SH-SY5Y (cell line): ENCODE measurements around the gene AFF3.

Experiments used
- GATA2 ChIP-seq: IDR thresholded peaks from 2 replicates; pipeline ENCODE4 v1.6.1; 2011; ENCODE audit warnings: mild to moderate bottlenecking, low read depth, low read length
- GATA3 ChIP-seq: IDR thresholded peaks from 2 replicates; pipeline ENCODE4 v1.6.1; 2011; ENCODE audit warnings: low read depth, mild to moderate bottlenecking, low read length, moderate library complexity

Gene AFF3

DNA sequence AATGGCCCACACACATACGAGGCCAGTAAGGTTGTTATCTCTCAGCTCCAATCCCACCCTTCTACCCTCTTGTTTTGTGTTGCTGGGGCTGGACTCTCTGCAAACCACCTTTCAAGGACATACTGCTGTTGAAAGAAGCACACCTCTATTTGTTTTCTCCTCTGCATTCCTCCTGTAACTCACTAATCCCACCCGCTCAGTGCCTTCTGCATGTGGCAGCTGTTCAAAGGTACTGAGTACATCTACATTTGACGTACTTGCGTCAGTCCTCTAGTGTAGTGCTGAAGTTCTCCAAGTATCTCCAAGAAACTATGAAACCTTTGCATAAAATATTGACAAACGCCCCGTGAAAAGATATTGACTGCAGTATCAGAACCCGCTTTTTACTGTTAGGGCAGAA is 310.6 kb downstream of the AFF3 start:
- TF ChIP-seq GATA2 (no peak), GATA3 (no peak)

- TF ChIP-seq GATA2: no peak
- no peak for TF ChIP-seq GATA3
These were observed 314.9 kb downstream of the AFF3 start for GRCh38 chr2:99827296-99827999.

DNA sequence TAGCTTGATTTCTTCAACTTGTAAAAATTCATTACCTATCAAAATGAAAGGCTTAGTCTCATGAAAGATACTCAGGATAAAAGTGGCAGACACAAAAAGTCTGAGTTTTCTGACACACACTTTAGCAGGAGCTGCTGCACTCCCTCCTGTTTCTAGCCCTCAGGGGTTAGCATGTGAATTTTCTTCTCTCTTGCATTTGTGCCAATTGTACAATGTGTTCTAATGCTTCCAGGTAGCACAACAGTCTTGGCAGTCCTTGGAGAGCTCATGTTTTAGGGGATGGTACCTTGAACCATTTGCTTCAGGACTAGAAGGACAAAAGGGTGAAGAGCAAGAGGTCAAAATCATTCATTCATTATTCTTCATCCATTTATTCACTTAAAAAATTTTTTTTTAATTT is 316.8 kb downstream of the AFF3 start:
- TF ChIP-seq GATA2: no peak
- TF ChIP-seq GATA3: no peak

DNA sequence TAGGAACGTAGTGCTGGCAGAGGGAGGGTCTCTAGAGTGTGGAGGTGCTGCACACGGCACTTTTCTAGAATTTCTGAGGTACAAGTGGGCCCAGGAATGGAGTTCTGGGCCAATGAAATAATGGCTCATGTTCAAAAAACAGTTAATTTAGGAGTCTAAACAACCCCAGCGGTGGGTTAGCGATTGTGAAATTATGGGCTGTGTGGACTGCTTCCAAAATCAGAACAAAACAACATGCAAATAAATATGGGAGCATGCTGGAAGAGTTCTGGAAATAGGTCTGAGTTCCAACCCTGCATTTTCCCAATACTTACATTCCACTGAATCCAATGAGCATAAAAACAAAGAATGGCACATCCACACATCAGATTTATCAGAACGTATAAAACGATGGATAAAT is 317.6 kb downstream of the AFF3 start:
- no peak for TF ChIP-seq GATA2
- no peak for TF ChIP-seq GATA3

DNA sequence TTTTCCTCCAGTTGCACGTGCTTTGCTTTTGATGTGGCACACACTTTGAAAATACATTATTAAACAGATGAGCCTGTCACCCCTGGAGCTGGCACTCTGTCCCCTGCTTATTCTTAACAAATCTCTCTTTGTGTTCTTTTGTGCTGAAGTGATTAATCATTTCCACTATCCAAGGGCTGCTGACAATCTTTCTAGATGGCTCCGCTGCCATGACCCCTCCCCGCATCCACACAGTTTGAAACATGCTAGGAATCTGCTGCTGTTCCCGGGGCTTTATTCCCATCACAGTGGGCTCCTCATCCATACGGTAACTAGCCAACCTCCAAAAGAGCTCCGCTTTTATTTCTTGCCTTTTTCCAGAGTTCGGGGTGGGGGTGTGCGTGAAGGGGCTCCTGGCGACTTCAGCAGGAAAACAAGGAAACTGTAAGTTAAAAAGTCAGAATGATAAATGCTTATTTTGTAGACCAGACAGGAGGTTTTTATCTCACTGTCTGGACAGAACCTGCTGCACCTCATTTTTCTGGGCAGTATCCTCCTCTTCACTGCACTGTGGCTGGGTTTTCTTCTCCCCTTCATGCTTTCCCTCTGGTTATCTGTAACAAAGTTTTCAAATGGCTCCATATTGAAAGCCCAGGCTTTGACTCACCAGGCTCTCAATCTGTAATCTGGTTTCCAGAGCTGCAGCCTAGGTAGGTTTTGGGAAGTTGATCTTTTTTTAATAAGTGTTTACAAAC is 319.7 kb downstream of the AFF3 start:
- TF ChIP-seq GATA3 (no peak), GATA2 (no peak)

DNA sequence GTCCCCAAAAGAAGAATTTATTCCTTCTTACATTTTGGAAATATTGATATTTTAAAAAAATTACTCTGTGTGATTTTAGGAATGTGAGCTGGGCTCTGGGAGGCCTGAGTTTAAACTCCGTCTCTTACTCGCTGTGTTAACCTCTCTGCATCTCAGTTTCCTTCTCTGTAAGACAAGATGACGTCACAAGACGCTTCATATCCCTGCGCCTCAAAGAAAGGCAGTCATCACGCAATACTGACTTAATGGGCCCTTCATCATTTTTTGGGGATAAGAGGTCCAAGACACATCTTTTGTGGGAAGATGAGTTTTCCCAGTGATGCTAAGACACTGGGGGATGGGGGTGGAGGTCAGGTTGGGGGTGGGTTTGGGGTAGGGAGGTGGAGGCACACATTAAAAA is 320.4 kb downstream of the AFF3 start:
- TF ChIP-seq GATA2 (no peak), GATA3 (no peak)

DNA sequence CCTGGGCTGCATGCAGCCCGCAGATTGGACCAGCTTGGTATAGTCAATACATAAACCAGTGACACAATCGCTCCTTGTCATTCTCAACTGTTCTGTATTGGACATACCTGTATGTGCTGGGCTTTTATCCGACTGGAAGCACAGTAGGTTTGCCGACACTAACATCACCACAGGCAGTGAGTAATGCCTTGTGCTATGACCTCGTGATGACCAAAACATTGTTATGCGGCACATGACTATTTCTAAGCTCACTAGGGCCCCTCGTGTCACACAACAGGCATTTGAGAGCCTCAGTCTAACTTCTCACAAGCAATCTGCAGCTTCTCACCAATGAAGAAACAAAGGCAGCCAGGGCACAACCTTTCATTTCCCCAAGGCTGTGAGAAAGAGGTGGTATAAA is 320.8 kb downstream of the AFF3 start:
- TF ChIP-seq GATA2 (no peak), GATA3 (no peak)

DNA sequence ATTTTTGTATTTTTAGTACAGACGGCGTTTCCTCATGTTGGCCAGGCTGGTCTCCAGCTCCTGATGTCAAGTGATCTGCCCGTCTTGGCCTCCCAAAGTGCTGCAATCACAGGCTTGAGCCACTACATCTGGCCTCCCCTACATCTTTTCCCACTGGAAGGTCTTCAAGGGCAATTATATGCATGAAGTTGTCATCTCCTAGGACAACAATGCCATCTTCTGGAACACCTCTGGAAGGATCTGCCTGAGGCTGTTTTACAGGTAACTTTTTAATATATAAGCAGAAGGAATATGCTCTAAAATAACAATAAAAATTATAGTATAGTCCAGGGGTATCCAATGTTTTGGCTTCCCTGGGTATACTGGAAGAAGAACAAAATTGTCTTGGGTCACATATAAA is 321.4 kb downstream of the AFF3 start:
- TF ChIP-seq GATA2 (no peak), GATA3 (no peak)

GRCh38 chr2:99819766-99820165 is 322.6 kb downstream of the AFF3 start:
- TF ChIP-seq GATA3 (no peak), GATA2 (no peak)

- TF ChIP-seq GATA3: no peak
These were observed 323.5 kb downstream of the AFF3 start for GRCh38 chr2:99818842-99819241.

GRCh38 chr2:99816908-99817307 is 325.5 kb downstream of the AFF3 start:
- TF ChIP-seq GATA3 (no peak), GATA2 (no peak)

GRCh38 chr2:99812426-99812825 is 330.0 kb downstream of the AFF3 start:
- no peak for TF ChIP-seq GATA3
- no peak for TF ChIP-seq GATA2

GRCh38 chr2:99811544-99811943 is 330.8 kb downstream of the AFF3 start:
- TF ChIP-seq GATA2: no peak
- TF ChIP-seq GATA3: no peak

DNA sequence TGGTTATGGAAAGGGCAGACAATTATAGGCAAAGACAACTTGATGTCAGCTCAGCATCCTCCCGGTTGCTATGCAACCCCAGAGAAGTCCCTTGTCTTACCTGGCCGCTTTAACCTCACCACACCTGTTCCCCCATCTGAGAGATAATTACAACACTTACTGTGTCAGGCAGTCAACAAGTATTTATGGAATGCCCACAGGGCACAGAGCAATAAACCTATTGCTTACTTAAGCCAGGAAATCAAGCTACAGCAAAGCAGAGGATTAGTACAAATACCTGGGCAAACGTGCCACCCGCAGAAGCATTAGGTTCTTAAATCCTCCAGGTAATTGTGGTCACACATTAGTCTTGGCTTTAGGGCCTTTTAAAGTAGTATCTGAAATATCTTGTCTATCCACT is 332.2 kb downstream of the AFF3 start:
- TF ChIP-seq GATA2 (no peak), GATA3 (no peak)

DNA sequence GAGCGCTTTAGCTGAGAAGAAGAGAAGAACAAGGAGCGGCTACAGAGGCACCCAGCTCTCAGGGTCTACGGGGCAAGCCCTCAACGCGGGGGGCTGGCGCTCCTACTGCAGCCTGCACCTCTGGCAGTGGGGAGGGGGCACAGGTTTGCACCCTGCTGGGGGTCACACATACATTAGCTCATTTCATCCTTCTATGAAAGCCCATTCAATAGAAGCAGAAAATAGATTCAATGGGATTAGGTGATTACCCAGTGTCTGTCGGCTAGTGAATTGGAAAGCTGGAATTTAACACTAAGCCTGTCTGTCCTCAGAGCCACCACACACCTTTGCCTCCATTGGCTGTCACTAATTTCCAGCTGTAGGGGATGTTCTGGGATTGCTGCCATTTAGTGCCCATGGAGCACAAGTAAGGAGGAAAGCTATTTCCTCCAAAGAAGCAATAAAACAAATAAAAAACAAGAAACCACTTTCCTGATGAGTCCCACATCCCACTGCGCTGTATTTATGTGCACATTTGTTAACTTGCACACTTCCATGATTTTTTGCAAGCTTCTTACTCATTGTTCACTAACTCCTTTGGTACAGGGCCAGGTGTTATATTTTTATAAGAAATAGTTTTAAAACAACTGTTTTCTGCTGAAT is 333.0 kb downstream of the AFF3 start:
- TF ChIP-seq GATA3 (no peak), GATA2 (no peak)

DNA sequence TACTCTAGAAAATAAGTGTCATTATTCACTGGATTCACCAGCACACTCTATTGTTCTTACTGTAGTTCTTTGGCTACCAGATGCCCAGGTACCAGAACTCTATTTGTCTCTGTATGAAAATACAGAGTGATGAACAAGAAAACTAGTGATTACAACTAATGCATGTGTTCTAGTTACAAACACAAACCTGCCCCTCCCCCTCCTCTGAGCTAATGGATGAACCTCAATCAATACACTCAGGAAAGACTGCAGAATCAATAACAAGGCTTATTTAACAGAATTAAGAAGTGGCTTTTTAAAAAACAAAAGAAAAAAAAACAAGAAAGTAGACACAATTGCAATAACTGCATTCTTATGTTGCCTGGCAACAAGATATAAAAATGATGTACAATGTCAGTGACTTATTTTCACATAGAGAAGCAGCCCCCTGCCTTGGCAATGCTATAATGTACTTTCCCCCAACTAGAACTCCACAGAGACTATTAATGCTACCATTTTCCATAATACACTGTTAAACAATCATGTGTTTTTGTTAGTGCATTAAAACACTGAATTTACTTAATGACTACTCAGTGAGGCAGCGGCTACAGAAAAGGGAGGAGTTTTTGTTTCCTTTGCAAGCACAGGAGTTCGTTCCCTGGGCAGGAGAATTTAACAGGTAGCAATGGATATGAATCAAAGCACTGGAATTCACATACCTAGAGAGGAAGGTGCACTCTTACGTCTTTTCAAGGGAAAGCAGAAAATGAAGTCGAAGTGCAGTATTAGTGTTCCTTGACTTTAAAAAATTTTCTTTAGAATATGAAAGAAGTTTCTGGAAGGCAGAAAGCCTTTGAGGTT is 333.8 kb downstream of the AFF3 start:
- no peak for TF ChIP-seq GATA2
- no peak for TF ChIP-seq GATA3
